ENCODE measurements around the gene MARCHF6.
"Not testable (repeated sequence)": the region's sequence is repeated elsewhere in the genome, so short reads cannot be mapped to it uniquely, and the experiment has no call there.

MARCHF6 gene

GRCh38 chr5:10377081-10377480 is 23.6 kb downstream of the MARCHF6 start:
- no peak for DNase-seq

GRCh38 chr5:10381803-10382202 is 28.3 kb downstream of the MARCHF6 start:
- DNase-seq, result no peak

DNA sequence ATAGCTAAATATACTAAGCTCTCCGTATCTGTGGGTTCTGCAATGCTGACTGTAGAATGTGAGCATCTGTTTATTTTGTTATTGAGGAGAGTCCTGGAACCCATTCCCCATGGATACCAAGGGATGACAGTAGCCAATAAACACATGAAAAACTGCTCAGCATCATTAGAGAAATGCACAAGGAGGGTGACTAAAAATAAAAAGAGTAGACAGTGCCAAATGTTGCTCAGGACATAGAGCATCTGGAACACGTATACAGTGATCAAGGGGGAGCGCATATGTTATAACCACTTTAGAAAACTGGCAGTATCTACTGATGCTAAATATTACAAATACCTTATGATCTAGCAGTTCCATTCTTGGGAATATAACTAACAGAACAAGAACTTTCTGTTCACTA is 31.0 kb downstream of the MARCHF6 start:
- DNase-seq, result no peak

DNA sequence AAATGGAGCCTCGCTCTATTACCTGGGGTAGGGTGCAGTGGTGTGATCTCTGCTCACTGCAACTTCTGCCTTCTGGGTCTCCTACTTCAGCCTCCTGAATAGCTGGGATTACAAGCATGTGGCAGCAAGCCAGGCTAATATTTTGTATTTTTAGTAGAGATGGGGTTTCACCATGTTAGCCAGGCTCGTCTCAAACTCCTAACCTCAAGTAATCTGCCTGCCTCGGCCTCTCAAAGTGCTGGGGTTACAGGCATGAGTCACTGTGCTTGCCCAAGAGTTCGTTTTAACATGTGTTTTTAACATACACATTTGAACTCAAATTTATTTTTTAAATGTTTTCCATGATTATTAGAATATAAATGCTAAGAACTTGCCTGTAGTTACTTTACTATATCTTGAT is 34.2 kb downstream of the MARCHF6 start:
- DNase-seq, result no peak

GRCh38 chr5:10391130-10391529 is 37.6 kb downstream of the MARCHF6 start:
- no peak for DNase-seq

- not testable (repeated sequence) for DNase-seq
These were observed 39.3 kb downstream of the MARCHF6 start for GRCh38 chr5:10392567-10393328.

DNA sequence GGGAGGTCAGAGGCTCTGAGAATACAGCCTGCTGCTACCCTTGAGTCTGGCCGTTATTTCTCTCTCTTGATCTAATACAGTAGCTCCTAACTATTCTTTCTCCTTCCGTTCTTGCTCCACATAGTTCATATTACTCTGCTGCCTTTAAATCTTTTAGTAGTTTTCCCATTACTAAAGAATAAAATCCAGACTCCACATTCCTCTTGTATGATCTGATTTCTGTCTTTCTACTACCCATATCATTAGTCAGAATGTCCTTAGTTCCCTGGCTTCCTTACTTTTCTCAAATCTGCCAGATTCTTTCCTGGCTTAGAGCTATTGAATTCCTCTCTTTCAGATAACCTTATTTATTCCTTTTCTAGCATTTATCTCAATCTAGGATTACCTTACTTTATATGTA is 40.0 kb downstream of the MARCHF6 start:
- DNase-seq, result no peak

DNA sequence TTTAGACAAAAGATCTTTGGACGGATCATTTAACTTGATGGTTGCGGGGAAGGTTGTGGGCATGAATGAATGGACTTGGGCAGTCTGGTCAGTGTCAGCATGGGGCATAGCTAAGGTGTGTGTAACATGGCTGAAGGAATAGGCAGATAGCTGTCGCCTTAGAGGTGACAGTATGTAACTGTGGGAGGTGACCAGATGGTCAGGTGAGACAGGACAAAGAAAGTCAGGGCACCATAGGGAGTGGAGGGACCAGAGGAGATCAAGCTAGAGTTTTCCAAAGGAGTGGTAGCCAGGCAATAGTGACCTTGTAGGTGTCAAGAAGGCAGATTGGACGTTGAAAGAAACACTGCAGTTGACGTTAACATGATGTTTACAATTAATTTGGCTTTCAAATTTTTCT is 43.1 kb downstream of the MARCHF6 start:
- DNase-seq, result no peak

GRCh38 chr5:10399839-10400238 is 46.3 kb downstream of the MARCHF6 start:
- DNase-seq, result no peak

DNA sequence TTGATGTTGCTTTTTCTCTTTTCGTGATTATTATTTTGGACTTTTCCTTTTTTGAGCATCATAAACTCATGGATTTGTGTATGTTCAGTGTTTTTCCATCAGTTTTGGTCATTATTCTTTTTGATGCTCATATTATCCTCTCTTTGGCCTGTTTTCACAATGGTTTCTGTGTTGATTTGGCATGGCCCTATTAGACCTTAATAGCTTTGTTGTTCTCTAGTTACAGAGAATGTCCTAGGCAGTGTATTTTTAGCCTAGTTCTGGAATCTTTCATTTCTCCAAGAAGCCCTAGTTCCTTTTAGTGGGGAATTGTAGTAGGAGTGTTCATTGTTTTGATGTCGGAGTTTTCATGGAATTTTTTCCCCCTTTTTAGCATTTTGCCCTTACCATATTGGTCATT is 46.9 kb downstream of the MARCHF6 start:
- DNase-seq, result no peak

DNA sequence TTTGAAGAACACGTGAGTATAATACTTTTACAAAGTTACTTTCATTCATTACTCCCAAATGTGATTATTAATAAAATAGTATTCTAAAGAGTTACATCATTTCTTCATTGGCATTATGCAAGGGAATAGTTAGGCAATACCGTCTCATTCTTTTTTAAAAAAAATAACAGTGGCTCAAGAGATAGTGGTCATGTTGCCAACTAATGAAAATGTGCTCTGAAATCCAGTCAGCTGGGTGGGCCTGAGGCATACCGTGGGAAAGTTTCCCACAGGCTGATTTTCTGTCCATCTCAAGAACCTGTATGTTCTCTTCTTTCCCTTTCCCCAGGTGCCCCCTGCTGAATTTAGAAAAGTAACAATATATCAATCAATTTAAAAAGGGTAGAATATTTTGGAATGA is 47.3 kb downstream of the MARCHF6 start:
- no peak for DNase-seq

- DNase-seq, result no peak
These were observed 48.0 kb downstream of the MARCHF6 start for GRCh38 chr5:10401498-10401897.

Measured in right forelimb (tissue), 1 donor.